Keratinocyte (primary cell): Measurements from ENCODE around the gene UTP4. TPM values are rescaled to one million over a fixed set of nuclear protein-coding genes. Genes with fewer than 3 reads are reported as not detected.

Source experiments
- DNase-seq: peaks from one replicate; pipeline ENCODE4 v3.0.0-alpha.2; 2011; ENCODE audit warnings: low read depth, missing footprints, low spot score
- FAIRE-seq: peaks from 2 replicates; lab custom pipeline; 2011; peaks lifted over from hg19 to GRCh38; lab: Jason Lieb, UNC
- H2AFZ ChIP-seq: 2 replicates; pipeline ENCODE4 v1.6.0; 2012; ENCODE audit warnings: low read length, control low read depth, inconsistent platforms; ENCODE audit not compliant: control insufficient read depth
- H3K27ac ChIP-seq: 2 replicates; pipeline ENCODE4 v1.5.1; 2011; ENCODE audit warnings: low read length; ENCODE audit not compliant: control insufficient read depth, insufficient read depth
- H3K27me3 ChIP-seq: 3 replicates; pipeline ENCODE4 v1.6.0; 2011; ENCODE audit warnings: low read length; ENCODE audit not compliant: control insufficient read depth, insufficient read depth; ENCODE audit errors: extremely low read depth
- H3K36me3 ChIP-seq, 2 experiments: 2 replicates in 1 of 2; 3 replicates in 1 of 2; pipeline ENCODE4 v1.5.1; 2011; ENCODE audit warnings: low read length in 2 of 2, mild to moderate bottlenecking in 1 of 2; ENCODE audit not compliant: control insufficient read depth in 2 of 2, insufficient read depth in 2 of 2; ENCODE audit errors: extremely low read depth in 1 of 2
- H3K4me1 ChIP-seq: 3 replicates; pipeline ENCODE4 v1.5.1; 2011; ENCODE audit warnings: low read length; ENCODE audit not compliant: control insufficient read depth, insufficient read depth; ENCODE audit errors: extremely low read depth
- H3K4me2 ChIP-seq: 3 replicates; pipeline ENCODE4 v1.6.0; 2011; ENCODE audit warnings: low read depth, low read length; ENCODE audit not compliant: control insufficient read depth, insufficient read depth; ENCODE audit errors: extremely low read depth
- H3K4me3 ChIP-seq, 3 experiments: fragments of 200-600 bp in 1 of 3; sonication (generic) in 1 of 3; 2 replicates in 2 of 3; 3 replicates in 1 of 3; pipeline ENCODE4 v1.5.1; 2011 to 2016; ENCODE audit warnings: low read length in 3 of 3, mild to moderate bottlenecking in 3 of 3, control low read depth in 2 of 3, inconsistent platforms in 1 of 3, low read depth in 1 of 3, mixed read lengths in 1 of 3, mixed run types in 1 of 3, moderate library complexity in 1 of 3; ENCODE audit not compliant: control insufficient read depth in 2 of 3, insufficient read depth in 2 of 3; ENCODE audit errors: extremely low read depth in 1 of 3
- H3K79me2 ChIP-seq: 2 replicates; pipeline ENCODE4 v1.6.0; 2012; ENCODE audit warnings: low read length; ENCODE audit not compliant: control insufficient read depth, insufficient read depth
- H3K9ac ChIP-seq: 3 replicates; pipeline ENCODE4 v1.6.0; 2011; ENCODE audit warnings: low read length; ENCODE audit not compliant: control insufficient read depth, insufficient read depth; ENCODE audit errors: extremely low read depth
- H3K9me1 ChIP-seq: 3 replicates; pipeline ENCODE4 v1.6.0; 2011; ENCODE audit warnings: low read length; ENCODE audit not compliant: control insufficient read depth, insufficient read depth; ENCODE audit errors: extremely low read depth
- H3K9me3 ChIP-seq: 2 replicates; pipeline ENCODE4 v1.5.1; 2012; ENCODE audit warnings: low read depth, low read length; ENCODE audit not compliant: control insufficient read depth
- H4K20me1 ChIP-seq: 3 replicates; pipeline ENCODE4 v1.6.0; 2011; ENCODE audit warnings: low read length; ENCODE audit not compliant: control insufficient read depth, insufficient read depth; ENCODE audit errors: extremely low read depth
- CTCF ChIP-seq, 3 experiments: IDR thresholded peaks in 1 of 3; conservative IDR thresholded peaks in 1 of 3; optimal IDR thresholded peaks in 1 of 3; 2 replicates in 2 of 3; 3 replicates in 1 of 3; pipeline versions ENCODE3 to v1.5.1; 2011; ENCODE audit warnings: low read length in 3 of 3, mild to moderate bottlenecking in 3 of 3, moderate library complexity in 2 of 3, control low read depth in 1 of 3, inconsistent platforms in 1 of 3; ENCODE audit not compliant: insufficient read depth in 2 of 3; ENCODE audit errors: extremely low read depth in 1 of 3
- EZH2 ChIP-seq: IDR thresholded peaks from one replicate; pipeline ENCODE4 v1.6.1; 2012; ENCODE audit warnings: inconsistent platforms, mild to moderate bottlenecking, low read length, moderate library complexity
- dilution Hi-C: fragments of 300-500 bp; cut with MboI; formaldehyde crosslinking; loops from one replicate; pipeline ENCODE4 v1.7.0; 2020; ENCODE audit warnings: low sequenced_read_pairs; ENCODE audit not compliant: extremely low pct_ligation_motif_present
- polyA plus RNA-seq, 5 experiments: library from polyadenylated mRNA; depleted of rRNA in 3 of 5; stranded (reverse) in 3 of 5; stranded (forward) in 1 of 5; unstranded in 1 of 5; fragments of >200 nt; gene quantifications; 1 replicate in 1 of 5; 2 replicates in 3 of 5; 3 replicates in 1 of 5; pipeline versions ENCODE4 v1.2.1 to v1.2.3, GENCODE V29; 2011 to 2012; ENCODE audit warnings: missing spikeins in 2 of 5, low read depth in 1 of 5, low replicate concordance in 1 of 5

UTP4 gene
- polyA plus RNA-seq, 1 donor (not counting 4 experiments of a cell fraction or from before 2014, with no cell fraction given), result 106 TPM

- H3K36me3 ChIP-seq, result peaks cover 17 to 37% of the 10 kb centered on the region in 2 experiments
- TF ChIP-seq EZH2 (no peak), CTCF (optimal IDR thresholded peaks at IDR 0.05 in 1 of 3, IDR thresholded peaks at IDR 0.05 in 1 of 3, conservative IDR thresholded peaks at IDR 0.05 in 1 of 3; ENCODE audit: extremely low read depth in 1 of 3, insufficient read depth in 2 of 3, low read length in 3 of 3) (no peak)
- FAIRE-seq (no peak), DNase-seq (no peak)
- no peak overlapping the region for H3K4me2 ChIP-seq
- no peaks in the 10 kb centered on the region for H3K27me3 ChIP-seq
- dilution Hi-C loops, result no loop called here
- no peak overlapping the region for H3K4me3 ChIP-seq
- H3K9ac ChIP-seq, result no peak overlapping the region
- H3K9me1 ChIP-seq, result peaks cover 4% of the 10 kb centered on the region
- peaks cover 11% of the 10 kb centered on the region for H4K20me1 ChIP-seq
- peaks cover 33% of the 10 kb centered on the region for H3K4me1 ChIP-seq
- H3K27ac ChIP-seq, result no peak overlapping the region
- no peak overlapping the region for H2AFZ ChIP-seq
- H3K79me2 ChIP-seq, result no peaks in the 10 kb centered on the region
- no peaks in the 10 kb centered on the region for H3K9me3 ChIP-seq
These were observed 37.3 kb downstream of the UTP4 start for GRCh38 chr16:69169607-69170352.

- Histone ChIP-seq H3K9me3 (no peaks in the 10 kb centered on the region), H3K36me3 (peaks cover 13 to 24% of the 10 kb centered on the region in 2 experiments), H2AFZ (no peak overlapping the region), H3K4me2 (no peak overlapping the region), H3K9me1 (peaks cover 3% of the 10 kb centered on the region), H3K27me3 (no peaks in the 10 kb centered on the region), H4K20me1 (peaks cover 2% of the 10 kb centered on the region), H3K9ac (no peak overlapping the region), H3K27ac (no peak overlapping the region), H3K4me1 (peaks cover 24% of the 10 kb centered on the region), H3K4me3 (no peak overlapping the region), H3K79me2 (no peaks in the 10 kb centered on the region)
- dilution Hi-C loops, result no loop called here
- no peak for FAIRE-seq
- DNase-seq, result no peak
- no peak for TF ChIP-seq CTCF (optimal IDR thresholded peaks at IDR 0.05 in 1 of 3, IDR thresholded peaks at IDR 0.05 in 1 of 3, conservative IDR thresholded peaks at IDR 0.05 in 1 of 3; ENCODE audit: extremely low read depth in 1 of 3, insufficient read depth in 2 of 3, low read length in 3 of 3)
- TF ChIP-seq EZH2, result no peak
These were observed 39.1 kb downstream of the UTP4 start for GRCh38 chr16:69171325-69172084.
